H1 (cell line): Measurements from ENCODE around the gene OGFOD2. TPM values are rescaled to one million over a fixed set of nuclear protein-coding genes. Genes with fewer than 3 reads are reported as not detected.

Experiments
- CEBPB ChIP-seq: IDR thresholded peaks from 2 replicates; pipeline ENCODE4 v1.6.1; 2012; ENCODE audit warnings: low read depth, low read length
- HDAC6 ChIP-seq: IDR thresholded peaks from one replicate; pipeline ENCODE4 v1.7.1; 2012; ENCODE audit warnings: low read depth, mild to moderate bottlenecking, inconsistent platforms, low read length, moderate library complexity
- PHF8 ChIP-seq: fragments of 200-600 bp; sonication (generic); conservative IDR thresholded peaks from 2 replicates; pipeline ENCODE4 v1.7.1; 2012; ENCODE audit warnings: low read depth, mild to moderate bottlenecking, inconsistent platforms, low read length, moderate library complexity
- TBP ChIP-seq: IDR thresholded peaks from 2 replicates; pipeline ENCODE4 v1.6.1; 2011; ENCODE audit warnings: low read depth, low read length, improper control_type of control experiment
- polyA plus RNA-seq, 7 experiments: library from polyadenylated mRNA; depleted of rRNA in 3 of 7; stranded (reverse) in 5 of 7; unstranded in 2 of 7; fragments of >200 nt in 5 of 7; fragments of 200-250 nt in 2 of 7; gene quantifications; 1 replicate in 5 of 7; 2 replicates in 1 of 7; 4 replicates in 1 of 7; pipeline versions ENCODE4 v1.2.1 to v1.2.3, GENCODE V29; 2011 to 2013; ENCODE audit warnings: missing spikeins in 2 of 7, mixed read lengths in 2 of 7
- total RNA-seq: library from RNA; stranded (reverse); fragmentation: NEBNext Ultra II Directional; extraction: Animal tissue kit (Norgen Biotek cat#: 25700); gene quantifications from 2 replicates; pipeline ENCODE4 v1.2.1, GENCODE V29; 2021
- TF ChIP-seq, protein P1 (sequence below): IDR thresholded peaks from 2 replicates; pipeline ENCODE4 v1.6.1; 2012; ENCODE audit warnings: low read length, inconsistent platforms
- TF ChIP-seq, protein P2 (sequence below): IDR thresholded peaks from 2 replicates; pipeline ENCODE4 v1.6.1; 2012; ENCODE audit warnings: inconsistent platforms

OGFOD2 gene
- total and polyA plus RNA-seq, 2 of the 8 experiments (the other 6 are each of a cell fraction or from before 2014, with no cell fraction given), result 17.3 to 20.3 TPM

DNA sequence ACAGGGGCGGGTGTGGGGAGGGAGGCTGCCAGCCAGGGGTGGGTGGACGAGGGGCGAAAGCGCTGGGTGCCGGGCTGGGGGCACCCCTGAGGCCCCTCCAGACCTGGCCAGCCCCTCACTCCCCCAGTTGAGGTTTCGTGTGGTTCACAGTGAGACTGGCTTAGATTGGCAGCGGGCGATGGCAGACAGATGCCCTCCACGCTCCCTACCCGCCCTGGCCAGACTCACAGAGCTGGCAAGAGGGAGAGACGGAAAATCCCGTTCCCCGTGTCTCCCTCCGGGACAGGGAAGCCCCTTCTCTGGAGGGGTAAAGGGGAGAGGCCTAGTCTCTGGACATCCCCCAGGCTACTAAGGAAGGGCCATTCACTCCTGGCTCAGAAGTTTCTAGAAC is 45.9 kb upstream of the OGFOD2 start (continued):
- no peak for TF ChIP-seq PHF8
- TF ChIP-seq, protein P1, sequence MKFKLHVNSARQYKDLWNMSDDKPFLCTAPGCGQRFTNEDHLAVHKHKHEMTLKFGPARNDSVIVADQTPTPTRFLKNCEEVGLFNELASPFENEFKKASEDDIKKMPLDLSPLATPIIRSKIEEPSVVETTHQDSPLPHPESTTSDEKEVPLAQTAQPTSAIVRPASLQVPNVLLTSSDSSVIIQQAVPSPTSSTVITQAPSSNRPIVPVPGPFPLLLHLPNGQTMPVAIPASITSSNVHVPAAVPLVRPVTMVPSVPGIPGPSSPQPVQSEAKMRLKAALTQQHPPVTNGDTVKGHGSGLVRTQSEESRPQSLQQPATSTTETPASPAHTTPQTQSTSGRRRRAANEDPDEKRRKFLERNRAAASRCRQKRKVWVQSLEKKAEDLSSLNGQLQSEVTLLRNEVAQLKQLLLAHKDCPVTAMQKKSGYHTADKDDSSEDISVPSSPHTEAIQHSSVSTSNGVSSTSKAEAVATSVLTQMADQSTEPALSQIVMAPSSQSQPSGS, result no peak
- no peak for TF ChIP-seq CEBPB
- TF ChIP-seq TBP, result no peak
- TF ChIP-seq HDAC6, result no peak
- TF ChIP-seq, protein P2, sequence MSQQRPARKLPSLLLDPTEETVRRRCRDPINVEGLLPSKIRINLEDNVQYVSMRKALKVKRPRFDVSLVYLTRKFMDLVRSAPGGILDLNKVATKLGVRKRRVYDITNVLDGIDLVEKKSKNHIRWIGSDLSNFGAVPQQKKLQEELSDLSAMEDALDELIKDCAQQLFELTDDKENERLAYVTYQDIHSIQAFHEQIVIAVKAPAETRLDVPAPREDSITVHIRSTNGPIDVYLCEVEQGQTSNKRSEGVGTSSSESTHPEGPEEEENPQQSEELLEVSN, result no peak
